Measurements from ENCODE around the gene PGA3. TPM values are rescaled to one million over a fixed set of nuclear protein-coding genes. Genes with fewer than 3 reads are reported as not detected.
"Not testable (repeated sequence)": the region's sequence is repeated elsewhere in the genome, so short reads cannot be mapped to it uniquely, and the experiment has no call there.

PGA3 gene
- total RNA-seq, 1 donor from 2014 or later = not detected

DNA sequence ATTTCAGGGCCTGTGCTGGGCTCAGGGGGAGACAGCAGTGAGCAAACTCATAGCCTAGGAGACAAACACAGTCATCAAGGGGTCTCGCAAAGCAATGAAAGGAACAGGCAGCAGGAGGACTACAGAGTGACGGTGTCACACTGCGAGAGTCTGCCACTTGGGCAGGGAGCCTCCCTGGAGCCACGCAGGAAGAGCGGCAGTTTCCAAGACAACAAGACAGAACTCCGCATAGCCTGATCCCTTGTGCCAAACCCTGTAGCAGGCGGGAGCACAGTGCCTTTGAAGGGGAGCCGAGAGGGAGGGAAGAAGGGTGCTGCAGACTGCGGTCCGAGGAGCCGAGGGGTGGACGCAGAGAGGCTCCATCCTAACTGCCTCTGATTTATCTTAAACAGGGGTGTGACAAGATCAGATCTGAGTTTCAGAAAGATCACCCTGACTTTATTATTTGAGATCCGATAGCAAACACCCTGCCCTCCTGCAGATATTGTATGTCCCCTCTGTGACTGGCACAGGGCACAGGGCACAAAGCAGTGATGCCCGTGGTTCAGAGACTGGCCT, 1.3 kb downstream of the PGA3 start:
- not testable (repeated sequence) for DNase-seq (ENCODE audit: low spot score); ATAC-seq

DNA sequence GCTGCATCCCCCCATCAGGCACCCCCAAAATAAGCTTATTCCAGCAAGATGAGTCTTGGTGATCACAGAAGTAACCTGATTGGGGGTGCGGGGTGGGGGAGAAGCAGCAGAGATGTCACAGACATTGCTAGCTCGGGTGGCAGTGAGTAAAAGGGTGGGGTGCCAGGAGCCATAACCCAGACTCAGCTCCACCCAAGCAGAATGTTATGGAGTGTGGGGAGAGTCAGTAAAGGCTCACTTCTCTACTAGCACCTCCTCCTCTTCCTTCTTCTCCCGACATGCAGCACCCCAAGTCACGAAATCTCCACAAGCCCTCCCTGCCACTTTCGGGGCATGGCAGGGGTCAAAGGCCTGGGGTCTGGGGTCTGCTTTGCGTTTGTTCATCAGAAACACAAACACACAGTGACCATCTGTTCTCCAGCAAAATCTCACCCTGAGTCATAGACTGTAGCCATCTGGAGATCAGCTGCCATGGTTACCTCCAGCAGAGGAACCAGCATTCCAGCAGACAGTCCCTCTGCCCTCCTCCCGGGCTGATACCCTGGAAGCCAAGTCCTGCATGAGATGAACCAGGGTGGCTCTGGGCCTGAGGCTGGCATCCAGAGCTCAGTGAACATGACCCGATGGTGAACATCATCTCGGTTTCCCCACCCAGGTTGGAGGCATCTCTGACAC, 4.5 kb downstream of the PGA3 start:
- not testable (repeated sequence) for ATAC-seq

GRCh38 chr11:61210629-61211028, 7.3 kb downstream of the PGA3 start:
- ATAC-seq; DNase-seq (ENCODE audit: low spot score): not testable (repeated sequence)

More for the DNA sequence above, 4.5 kb downstream of the PGA3 start:
- DNase-seq (ENCODE audit: low spot score) = not testable (repeated sequence)

DNA sequence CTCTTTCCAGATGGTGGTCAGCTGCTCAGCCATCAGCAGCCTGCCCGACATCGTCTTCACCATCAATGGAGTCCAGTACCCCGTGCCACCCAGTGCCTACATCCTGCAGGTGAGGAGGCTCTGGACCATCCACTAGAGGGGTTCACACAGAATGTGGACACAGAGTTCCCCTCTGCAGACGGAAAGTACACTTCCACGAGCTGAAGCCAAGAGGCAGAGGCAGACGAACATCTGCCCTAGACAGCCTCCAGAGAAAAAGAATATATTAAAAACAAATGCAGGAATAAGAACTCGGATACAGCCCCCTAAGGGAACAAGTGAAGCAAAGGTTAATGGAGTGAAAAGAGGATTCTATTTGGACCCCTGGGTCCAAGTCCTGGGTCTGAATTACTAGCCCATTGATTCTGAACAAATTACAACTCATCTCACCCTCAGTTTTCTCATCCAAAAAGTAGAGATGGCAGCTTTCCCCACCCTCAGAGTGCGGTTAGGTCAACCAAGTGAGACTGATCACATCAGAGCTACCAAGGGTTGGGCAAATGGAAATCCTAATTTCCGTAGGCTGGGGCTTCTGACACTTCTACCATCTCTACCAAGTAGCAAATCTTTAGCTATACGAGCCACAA, 8.1 kb downstream of the PGA3 start:
- ATAC-seq; DNase-seq (ENCODE audit: low spot score): not testable (repeated sequence)

DNA sequence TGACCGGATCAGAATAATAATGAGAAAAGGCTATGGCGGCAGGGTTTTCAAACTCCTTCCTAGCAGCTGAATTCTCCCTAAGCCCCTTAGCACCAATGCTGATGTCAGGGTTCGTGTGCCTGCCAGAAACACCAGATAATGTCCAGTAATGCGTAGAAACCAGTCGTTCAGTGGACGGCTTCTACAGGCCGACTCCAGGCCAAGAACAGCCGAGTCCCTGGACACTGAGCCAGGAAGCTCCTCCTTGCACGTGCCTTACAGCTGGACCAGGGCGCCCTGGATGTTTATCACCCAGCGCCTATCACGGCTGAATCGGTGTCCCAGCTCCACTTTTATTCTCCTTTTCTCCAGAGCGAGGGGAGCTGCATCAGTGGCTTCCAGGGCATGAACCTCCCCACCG, 8.9 kb downstream of the PGA3 start:
- DNase-seq (ENCODE audit: low spot score); ATAC-seq: not testable (repeated sequence)

GRCh38 chr11:61213711-61214324, 10.5 kb downstream of the PGA3 start:
- not testable (repeated sequence) for DNase-seq (ENCODE audit: low spot score); ATAC-seq

- ATAC-seq; DNase-seq (ENCODE audit: low spot score): not testable (repeated sequence)
These were observed 15.0 kb downstream of the PGA3 start for GRCh38 chr11:61218306-61218705.

DNA sequence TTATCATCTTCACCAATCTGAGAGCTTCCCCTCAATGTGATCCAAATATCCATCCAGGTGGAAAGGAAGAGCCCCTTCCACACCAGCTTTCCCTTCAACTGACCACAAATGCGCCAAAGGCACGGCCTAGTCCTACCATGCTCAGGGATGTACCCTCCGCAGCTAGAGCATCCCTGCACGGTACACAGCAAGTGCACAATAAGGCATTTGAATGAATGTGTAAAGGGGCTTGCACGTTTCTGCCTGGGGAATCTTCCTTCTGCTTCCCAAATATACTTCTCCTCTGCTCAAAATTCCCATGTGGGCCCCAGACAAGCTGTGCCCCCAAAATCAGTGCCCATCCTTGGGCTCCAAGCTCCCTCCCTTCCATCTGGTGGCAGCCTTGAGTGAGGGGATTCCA, 15.7 kb downstream of the PGA3 start:
- DNase-seq (ENCODE audit: low spot score) = not testable (repeated sequence)

DNA sequence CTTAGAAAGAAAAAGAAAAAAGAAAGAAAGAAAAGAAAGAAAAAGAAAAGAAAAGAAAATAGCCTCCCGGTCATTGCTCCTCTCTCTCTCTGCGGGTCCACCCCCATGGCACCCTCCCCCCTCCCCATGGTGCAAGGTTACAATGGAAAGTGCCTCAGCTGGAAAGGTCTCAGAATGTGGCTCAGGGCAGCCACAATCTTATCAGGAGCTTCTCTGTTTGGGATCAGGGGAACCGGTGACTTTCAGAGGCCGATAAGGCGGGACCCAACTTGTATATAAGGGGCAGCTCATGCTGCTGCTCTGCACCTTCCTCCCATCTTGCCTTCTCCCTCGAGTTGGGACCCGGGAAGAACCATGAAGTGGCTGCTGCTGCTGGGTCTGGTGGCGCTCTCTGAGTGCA, 18.7 kb downstream of the PGA3 start, which contains the start of gene PGA4:
PGA4 (plus strand) TSS at position 301 of the 400 bp plus-strand sequence; CDS start at position 355, 54 bp downstream.
- DNase-seq (ENCODE audit: low spot score); ATAC-seq: not testable (repeated sequence)

More for the DNA sequence above, 15.7 kb downstream of the PGA3 start:
- ATAC-seq = not testable (repeated sequence)

DNA sequence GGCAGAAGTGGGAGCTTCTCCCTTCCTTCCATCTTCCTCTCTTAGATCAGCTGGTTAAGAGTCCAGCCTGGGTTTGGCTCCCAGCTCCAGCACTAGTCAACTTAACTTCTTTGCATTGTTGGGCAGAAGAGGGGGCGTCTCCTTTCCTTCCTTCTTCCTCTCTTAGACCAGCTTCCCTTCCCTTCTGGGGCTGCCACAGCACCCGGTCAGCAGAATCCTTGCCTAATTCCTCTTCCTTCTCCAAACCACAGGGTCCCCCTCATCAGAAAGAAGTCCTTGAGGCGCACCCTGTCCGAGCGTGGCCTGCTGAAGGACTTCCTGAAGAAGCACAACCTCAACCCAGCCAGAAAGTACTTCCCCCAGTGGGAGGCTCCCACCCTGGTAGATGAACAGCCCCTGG, 19.4 kb downstream of the PGA3 start:
- DNase-seq (ENCODE audit: low spot score) = not testable (repeated sequence)
- ATAC-seq = peak; percentile 46

DNA sequence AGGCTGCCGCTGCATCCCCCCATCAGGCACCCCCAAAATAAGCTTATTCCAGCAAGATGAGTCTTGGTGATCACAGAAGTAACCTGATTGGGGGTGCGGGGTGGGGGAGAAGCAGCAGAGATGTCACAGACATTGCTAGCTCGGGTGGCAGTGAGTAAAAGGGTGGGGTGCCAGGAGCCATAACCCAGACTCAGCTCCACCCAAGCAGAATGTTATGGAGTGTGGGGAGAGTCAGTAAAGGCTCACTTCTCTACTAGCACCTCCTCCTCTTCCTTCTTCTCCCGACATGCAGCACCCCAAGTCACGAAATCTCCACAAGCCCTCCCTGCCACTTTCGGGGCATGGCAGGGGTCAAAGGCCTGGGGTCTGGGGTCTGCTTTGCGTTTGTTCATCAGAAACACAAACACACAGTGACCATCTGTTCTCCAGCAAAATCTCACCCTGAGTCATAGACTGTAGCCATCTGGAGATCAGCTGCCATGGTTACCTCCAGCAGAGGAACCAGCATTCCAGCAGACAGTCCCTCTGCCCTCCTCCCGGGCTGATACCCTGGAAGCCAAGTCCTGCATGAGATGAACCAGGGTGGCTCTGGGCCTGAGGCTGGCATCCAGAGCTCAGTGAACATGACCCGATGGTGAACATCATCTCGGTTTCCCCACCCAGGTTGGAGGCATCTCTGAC, 23.3 kb downstream of the PGA3 start:
- ATAC-seq; DNase-seq (ENCODE audit: low spot score): not testable (repeated sequence)

DNA sequence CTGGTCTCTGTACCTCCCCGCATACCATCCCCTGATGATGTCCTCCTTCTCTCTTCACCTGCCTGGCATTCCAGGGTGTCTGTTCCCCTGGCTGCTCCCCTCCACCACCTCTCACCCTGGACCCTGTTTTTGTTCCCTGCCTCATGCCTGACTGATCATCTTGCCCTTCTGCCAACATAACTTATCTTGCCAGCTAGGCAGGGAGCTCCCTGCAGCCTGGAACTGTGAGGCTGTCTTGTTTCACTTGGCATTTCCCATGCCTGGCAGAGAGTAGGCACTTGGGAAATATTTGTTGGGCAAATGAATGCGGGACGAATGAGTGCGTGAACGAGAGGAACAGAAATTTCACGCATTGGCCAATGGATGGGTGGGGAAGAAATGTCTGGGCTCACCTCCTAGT, 26.1 kb downstream of the PGA3 start:
- ATAC-seq; DNase-seq (ENCODE audit: low spot score): not testable (repeated sequence)

DNA sequence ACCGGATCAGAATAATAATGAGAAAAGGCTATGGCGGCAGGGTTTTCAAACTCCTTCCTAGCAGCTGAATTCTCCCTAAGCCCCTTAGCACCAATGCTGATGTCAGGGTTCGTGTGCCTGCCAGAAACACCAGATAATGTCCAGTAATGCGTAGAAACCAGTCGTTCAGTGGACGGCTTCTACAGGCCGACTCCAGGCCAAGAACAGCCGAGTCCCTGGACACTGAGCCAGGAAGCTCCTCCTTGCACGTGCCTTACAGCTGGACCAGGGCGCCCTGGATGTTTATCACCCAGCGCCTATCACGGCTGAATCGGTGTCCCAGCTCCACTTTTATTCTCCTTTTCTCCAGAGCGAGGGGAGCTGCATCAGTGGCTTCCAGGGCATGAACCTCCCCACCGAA, 27.7 kb downstream of the PGA3 start:
- not testable (repeated sequence) for ATAC-seq; DNase-seq (ENCODE audit: low spot score)

GRCh38 chr11:61231585-61231984, 28.3 kb downstream of the PGA3 start:
- not testable (repeated sequence) for ATAC-seq; DNase-seq (ENCODE audit: low spot score)

GRCh38 chr11:61232548-61233145, 29.3 kb downstream of the PGA3 start:
- ATAC-seq = not testable (repeated sequence)

DNA sequence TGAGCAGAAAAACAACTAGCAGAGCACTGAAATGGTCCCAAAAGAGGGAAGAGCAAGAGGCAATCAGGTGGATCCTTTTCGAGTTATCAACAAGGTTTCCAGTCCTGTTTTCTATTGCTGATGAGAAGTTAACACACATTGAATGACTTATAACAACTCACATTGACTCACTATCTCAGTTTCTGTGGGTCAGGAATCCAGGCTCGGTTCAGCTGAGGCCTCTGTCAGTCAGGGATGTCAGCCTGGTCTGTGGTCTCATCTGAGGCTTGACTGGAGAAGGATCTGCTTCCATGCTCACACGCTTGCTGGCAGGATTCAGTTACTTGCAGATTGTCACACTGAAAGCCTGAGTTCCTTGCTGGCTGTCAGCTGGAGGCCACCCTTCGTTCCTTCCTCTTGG, 33.8 kb downstream of the PGA3 start:
- not testable (repeated sequence) for ATAC-seq; DNase-seq (ENCODE audit: low spot score)

More at GRCh38 chr11:61232548-61233145, 29.3 kb downstream of the PGA3 start:
- DNase-seq (ENCODE audit: low spot score) = not testable (repeated sequence)

GRCh38 chr11:61240288-61240687, 37.0 kb downstream of the PGA3 start:
- DNase-seq (ENCODE audit: low spot score); ATAC-seq: not testable (repeated sequence)

DNA sequence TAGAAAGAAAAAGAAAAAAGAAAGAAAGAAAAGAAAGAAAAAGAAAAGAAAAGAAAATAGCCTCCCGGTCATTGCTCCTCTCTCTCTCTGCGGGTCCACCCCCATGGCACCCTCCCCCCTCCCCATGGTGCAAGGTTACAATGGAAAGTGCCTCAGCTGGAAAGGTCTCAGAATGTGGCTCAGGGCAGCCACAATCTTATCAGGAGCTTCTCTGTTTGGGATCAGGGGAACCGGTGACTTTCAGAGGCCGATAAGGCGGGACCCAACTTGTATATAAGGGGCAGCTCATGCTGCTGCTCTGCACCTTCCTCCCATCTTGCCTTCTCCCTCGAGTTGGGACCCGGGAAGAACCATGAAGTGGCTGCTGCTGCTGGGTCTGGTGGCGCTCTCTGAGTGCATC, 37.6 kb downstream of the PGA3 start, which contains the start of gene PGA5:
PGA5 (plus strand) TSS at position 301 of the 400 bp plus-strand sequence; CDS start at position 353, 52 bp downstream.
- not testable (repeated sequence) for ATAC-seq

DNA sequence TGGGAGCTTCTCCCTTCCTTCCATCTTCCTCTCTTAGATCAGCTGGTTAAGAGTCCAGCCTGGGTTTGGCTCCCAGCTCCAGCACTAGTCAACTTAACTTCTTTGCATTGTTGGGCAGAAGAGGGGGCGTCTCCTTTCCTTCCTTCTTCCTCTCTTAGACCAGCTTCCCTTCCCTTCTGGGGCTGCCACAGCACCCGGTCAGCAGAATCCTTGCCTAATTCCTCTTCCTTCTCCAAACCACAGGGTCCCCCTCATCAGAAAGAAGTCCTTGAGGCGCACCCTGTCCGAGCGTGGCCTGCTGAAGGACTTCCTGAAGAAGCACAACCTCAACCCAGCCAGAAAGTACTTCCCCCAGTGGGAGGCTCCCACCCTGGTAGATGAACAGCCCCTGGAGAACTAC, 38.2 kb downstream of the PGA3 start:
- peak; percentile 51 for ATAC-seq
- not testable (repeated sequence) for DNase-seq (ENCODE audit: low spot score)

More for the DNA sequence above, 37.6 kb downstream of the PGA3 start, which contains the start of gene PGA5:
- not testable (repeated sequence) for DNase-seq (ENCODE audit: low spot score)

All from left lobe of liver (tissue), 2 donors.